Measurements from ENCODE around the gene SCGN. TPM values are rescaled to one million over a fixed set of nuclear protein-coding genes. Genes with fewer than 3 reads are reported as not detected.

Gene SCGN
- total and polyA plus RNA-seq, 2 of the 13 experiments (the other 11 are each of a cell fraction or from before 2014, with no cell fraction given) = 2.9 to 29.0 TPM

DNA sequence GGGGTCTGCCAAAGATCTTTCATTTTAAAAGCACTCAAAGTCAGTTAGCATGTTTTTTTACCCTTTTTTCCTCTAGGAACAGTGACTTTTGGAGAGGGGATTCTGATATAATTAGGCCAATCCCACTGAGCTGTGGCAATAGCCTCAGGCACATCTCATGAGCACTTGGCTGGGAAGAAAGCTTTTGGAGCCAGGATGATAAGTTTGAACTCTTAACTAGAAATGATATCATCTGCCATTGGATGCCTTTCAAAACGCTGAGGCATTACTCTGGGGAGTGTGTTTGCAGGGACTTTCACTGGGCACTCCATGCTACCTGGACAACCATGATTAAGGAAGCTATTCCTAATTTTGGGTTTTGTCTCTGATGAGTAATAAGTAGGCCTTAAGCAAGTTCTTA, 3.7 kb downstream of the SCGN start (continued):
- TF ChIP-seq RCOR2 (CRISPR knock-in tag; IDR thresholded peaks at IDR 0.05) (no peak), HOXA3 (CRISPR knock-in tag; IDR thresholded peaks at IDR 0.05) (no peak), TRIM24 (CRISPR knock-in tag; IDR thresholded peaks at IDR 0.05) (no peak)

DNA sequence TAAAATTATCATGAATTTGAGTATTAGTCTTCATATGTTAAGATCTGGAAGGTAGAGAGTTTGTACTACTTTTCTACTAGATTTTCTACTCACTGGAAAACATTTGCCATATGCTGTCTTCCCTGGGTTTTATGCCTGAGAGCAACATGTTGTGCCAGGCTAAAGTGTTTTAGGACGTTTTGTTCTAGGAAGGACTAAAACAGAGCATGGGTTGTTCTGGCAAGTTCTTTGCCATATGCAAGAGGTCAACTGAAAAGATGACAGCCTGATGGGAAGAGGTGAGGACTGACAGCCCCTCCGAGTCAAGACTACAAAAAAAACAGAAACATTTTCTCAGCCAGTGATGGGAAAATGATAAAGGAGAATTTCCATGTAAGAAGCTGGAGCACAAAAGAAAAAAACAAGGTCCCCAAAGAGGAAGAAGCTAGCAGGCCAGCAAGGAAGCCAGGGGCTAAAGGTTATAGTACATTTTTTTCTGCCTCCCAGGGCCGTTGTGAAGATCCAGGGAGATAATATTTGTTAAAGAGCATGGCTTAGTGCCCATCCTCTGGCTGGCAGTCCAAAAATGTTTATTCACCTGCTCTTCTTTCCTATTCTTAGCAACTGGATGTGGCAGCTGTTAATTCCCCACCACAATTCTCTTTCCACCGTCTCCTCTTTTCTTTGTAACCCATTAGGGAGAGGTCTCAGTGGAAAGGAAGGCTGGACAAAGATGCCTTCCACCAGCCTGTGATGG, 7.8 kb downstream of the SCGN start:
- Histone ChIP-seq H3K9me3 (ENCODE audit: low read length) (no peaks in the 10 kb centered on the region), H4K20me1 (ENCODE audit: insufficient read depth, low read length) (no peaks in the 10 kb centered on the region), H3K4me3 (replicated peaks in 1 of 3; ENCODE audit: insufficient read depth in 1 of 3, low read depth in 2 of 3, low read length in 3 of 3) (no peak overlapping the region), H2AFZ (ENCODE audit: low read length) (no peak overlapping the region), H3K4me1 (ENCODE audit: insufficient read depth, low read length) (peaks cover 36% of the 10 kb centered on the region), H3K27ac (ENCODE audit: extremely low read length, insufficient read depth, low read length) (no peak overlapping the region), H3K4me2 (ENCODE audit: low read depth, low read length) (peak overlapping the region; percentile 63; the same call in 1 of the 2 replicates), H3K79me2 (ENCODE audit: insufficient read depth, low read length) (no peaks in the 10 kb centered on the region), H3K9ac (ENCODE audit: insufficient read depth, low read depth, low read length) (no peak overlapping the region), H3K27me3 (ENCODE audit: control insufficient read depth in 1 of 2, insufficient read depth in 2 of 2, low read length in 2 of 2) (no peaks in the 10 kb centered on the region; a peak in 1 of 5 replicates), H3K36me3 (replicated peaks in 1 of 2; ENCODE audit: control insufficient read depth in 1 of 2, insufficient read depth in 2 of 2, low read length in 2 of 2) (no peaks in the 10 kb centered on the region)
- no TSS peak for BruUV-seq (replicated peaks)
- no peak for ATAC-seq
- no peak for FAIRE-seq
- intact Hi-C loops (cut with micrococcal nuclease; ENCODE audit: unreplicated experiment) (loop anchor here (1.0 to 2.0 kb wide), 2 partner anchors 10 to 17 kb away; no protein-coding TSS in a partner anchor), in situ Hi-C loops (cut with HindIII; ENCODE audit: extremely low pct_ligation_motif_present, low pct_unique_long_range_greater_than_20kb) (no loop called here)
- 21% methylated on average over 4 of the region's 4 CpGs for WGBS (ENCODE audit: low lambda C conversion rate)
- CTCF ChIA-PET (ENCODE audit: low intra/inter-chr PET ratio, low total read pairs) = no interaction called here
- POLR2A ChIA-PET = interaction anchor here (1.3 to 6.6 kb wide), 3 partner anchors 19 to 250 kb away, joined by 5 to 53 read pairs (median 5); no protein-coding TSS in a partner anchor
- DNase-seq (ENCODE audit: low spot score) = no peak
- TF ChIP-seq, protein P1, sequence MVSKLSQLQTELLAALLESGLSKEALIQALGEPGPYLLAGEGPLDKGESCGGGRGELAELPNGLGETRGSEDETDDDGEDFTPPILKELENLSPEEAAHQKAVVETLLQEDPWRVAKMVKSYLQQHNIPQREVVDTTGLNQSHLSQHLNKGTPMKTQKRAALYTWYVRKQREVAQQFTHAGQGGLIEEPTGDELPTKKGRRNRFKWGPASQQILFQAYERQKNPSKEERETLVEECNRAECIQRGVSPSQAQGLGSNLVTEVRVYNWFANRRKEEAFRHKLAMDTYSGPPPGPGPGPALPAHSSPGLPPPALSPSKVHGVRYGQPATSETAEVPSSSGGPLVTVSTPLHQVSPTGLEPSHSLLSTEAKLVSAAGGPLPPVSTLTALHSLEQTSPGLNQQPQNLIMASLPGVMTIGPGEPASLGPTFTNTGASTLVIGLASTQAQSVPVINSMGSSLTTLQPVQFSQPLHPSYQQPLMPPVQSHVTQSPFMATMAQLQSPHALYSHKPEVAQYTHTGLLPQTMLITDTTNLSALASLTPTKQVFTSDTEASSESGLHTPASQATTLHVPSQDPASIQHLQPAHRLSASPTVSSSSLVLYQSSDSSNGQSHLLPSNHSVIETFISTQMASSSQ (IDR thresholded peaks at IDR 0.05; ENCODE audit: low read depth) = 0 out of 2 replicates have a peak, but pooled peaks have one; percentile 0
- TF ChIP-seq, protein P1 (CRISPR knock-in tag; IDR thresholded peaks at IDR 0.05; ENCODE audit: borderline replicate concordance) = no peak
- TF ChIP-seq HNF4A (CRISPR knock-in tag; IDR thresholded peaks at IDR 0.05) (peak; percentile 47; the same call in 1 of the 2 replicates), TEAD2 (CRISPR knock-in tag; IDR thresholded peaks at IDR 0.05) (no peak), NR2F6 (IDR thresholded peaks at IDR 0.05) (peak; percentile 42; the same call in 1 of the 2 replicates), NR2F6 (CRISPR knock-in tag; IDR thresholded peaks at IDR 0.05) (no peak), ZNF136 (CRISPR knock-in tag; IDR thresholded peaks at IDR 0.05; ENCODE audit: low read depth) (no peak), ZNF30 (CRISPR knock-in tag; IDR thresholded peaks at IDR 0.05) (no peak)
- TF ChIP-seq, protein P2, sequence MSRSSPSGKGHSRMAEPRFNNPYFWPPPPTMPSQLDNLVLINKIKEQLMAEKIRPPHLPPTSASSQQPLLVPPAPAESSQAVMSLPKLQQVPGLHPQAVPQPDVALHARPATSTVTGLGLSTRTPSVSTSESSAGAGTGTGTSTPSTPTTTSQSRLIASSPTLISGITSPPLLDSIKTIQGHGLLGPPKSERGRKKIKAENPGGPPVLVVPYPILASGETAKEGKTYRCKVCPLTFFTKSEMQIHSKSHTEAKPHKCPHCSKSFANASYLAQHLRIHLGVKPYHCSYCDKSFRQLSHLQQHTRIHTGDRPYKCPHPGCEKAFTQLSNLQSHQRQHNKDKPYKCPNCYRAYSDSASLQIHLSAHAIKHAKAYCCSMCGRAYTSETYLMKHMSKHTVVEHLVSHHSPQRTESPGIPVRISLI (CRISPR knock-in tag; IDR thresholded peaks at IDR 0.05; ENCODE audit: borderline replicate concordance) = 0 out of 2 replicates have a peak, but pooled peaks have one; percentile 49
- TF ChIP-seq, protein P3, sequence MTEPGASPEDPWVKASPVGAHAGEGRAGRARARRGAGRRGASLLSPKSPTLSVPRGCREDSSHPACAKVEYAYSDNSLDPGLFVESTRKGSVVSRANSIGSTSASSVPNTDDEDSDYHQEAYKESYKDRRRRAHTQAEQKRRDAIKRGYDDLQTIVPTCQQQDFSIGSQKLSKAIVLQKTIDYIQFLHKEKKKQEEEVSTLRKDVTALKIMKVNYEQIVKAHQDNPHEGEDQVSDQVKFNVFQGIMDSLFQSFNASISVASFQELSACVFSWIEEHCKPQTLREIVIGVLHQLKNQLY (CRISPR knock-in tag; IDR thresholded peaks at IDR 0.05) = no peak
